Endothelial cell of umbilical vein (primary cell): Measurements from ENCODE around the gene LAMC3.

ENCODE experiments used
- CTCF ChIP-seq, 2 donors: IDR thresholded peaks; 1 replicate in 1 of 2; 2 replicates in 1 of 2; pipeline ENCODE4 v1.5.1; 2011; ENCODE audit warnings: low read length in 2 of 2, mild to moderate bottlenecking in 2 of 2, moderate library complexity in 2 of 2, control low read depth in 1 of 2, inconsistent platforms in 1 of 2, low read depth in 1 of 2; ENCODE audit not compliant: insufficient read depth in 1 of 2; ENCODE audit errors: extremely low read depth in 1 of 2
- POLR2AphosphoS5 ChIP-seq: IDR thresholded peaks from 2 replicates; pipeline ENCODE4 v1.6.1; 2012; ENCODE audit warnings: low read depth, mild to moderate bottlenecking, control low read depth, low read length, moderate library complexity; ENCODE audit not compliant: insufficient read depth

GRCh38 chr9:131094622-131095021 is 85.6 kb downstream of the LAMC3 start:
- TF ChIP-seq POLR2AphosphoS5 (no peak), CTCF (IDR thresholded peaks at IDR 0.05; ENCODE audit: extremely low read depth in 1 of 2, insufficient read depth in 1 of 2, low read depth in 1 of 2, low read length in 2 of 2) (no peak)
